Peyer's patch (tissue), 4 donors: ENCODE results near the gene UBE3A.

ENCODE experiments used
- CTCF ChIP-seq, 6 experiments: fragments of 450-650 bp in 4 of 6; fragments of 200-600 bp in 2 of 6; sonication (generic) in 1 of 6; IDR thresholded peaks; one replicate each; pipeline ENCODE4 v1.5.1; 2017 to 2019; ENCODE audit warnings: antibody characterized with exemption in 6 of 6, mild to moderate bottlenecking in 3 of 6, moderate library complexity in 1 of 6
- POLR2A ChIP-seq, 2 donors: fragments of 450-650 bp; IDR thresholded peaks; one replicate each; pipeline ENCODE4 v1.5.1; 2017; ENCODE audit warnings: antibody characterized with exemption in 2 of 2, mild to moderate bottlenecking in 2 of 2, moderate library complexity in 2 of 2

- TF ChIP-seq CTCF (IDR thresholded peaks at IDR 0.05) (no peak), POLR2A (IDR thresholded peaks at IDR 0.05) (no peak)
Observed at GRCh38 chr15:25416693-25417092, 22.1 kb downstream of the UBE3A start.
